Naive B cell (primary cell): ENCODE measurements around the gene PSMB7. TPM values are rescaled to one million over a fixed set of nuclear protein-coding genes. Genes with fewer than 3 reads are reported as not detected.
"Not testable (repeated sequence)": the region's sequence is repeated elsewhere in the genome, so short reads cannot be mapped to it uniquely, and the experiment has no call there.

Source experiments
- ATAC-seq, 2 donors: fragments of 150-1000 bp; cut with Tn5 transposase; 2 replicates each; pipeline ENCODE4 v1.10.0; 2021; ENCODE audit warnings: low read depth in 2 of 2, mild to moderate bottlenecking in 2 of 2, moderate library complexity in 2 of 2
- DNase-seq: peaks from one replicate; pipeline ENCODE4 v3.0.0; 2022
- H3K27ac Mint-ChIP-seq, 6 donors: one replicate each; pipeline ENCODE4 v1.8.0; 2020 to 2022; ENCODE audit warnings: mild to moderate bottlenecking in 6 of 6, mixed read lengths in 6 of 6, moderate library complexity in 5 of 6, inconsistent platforms in 2 of 6
- H3K27me3 Mint-ChIP-seq, 3 donors: one replicate each; pipeline ENCODE4 v1.8.0; 2021 to 2022; ENCODE audit warnings: mixed read lengths in 3 of 3, mild to moderate bottlenecking in 1 of 3
- H3K36me3 Mint-ChIP-seq, 2 donors: one replicate each; pipeline ENCODE4 v1.8.0; 2020 to 2022; ENCODE audit warnings: mixed read lengths in 2 of 2, inconsistent platforms in 1 of 2, mild to moderate bottlenecking in 1 of 2
- H3K4me1 Mint-ChIP-seq, 3 donors: one replicate each; pipeline ENCODE4 v1.8.0; 2020 to 2022; ENCODE audit warnings: mixed read lengths in 3 of 3, inconsistent platforms in 1 of 3, mild to moderate bottlenecking in 1 of 3, moderate library complexity in 1 of 3
- H3K4me3 Mint-ChIP-seq, 8 donors: one replicate each; pipeline ENCODE4 v1.8.0; 2020 to 2022; ENCODE audit warnings: mild to moderate bottlenecking in 8 of 8, mixed read lengths in 8 of 8, moderate library complexity in 8 of 8, inconsistent platforms in 2 of 8
- H3K9me3 Mint-ChIP-seq, 7 donors: one replicate each; pipeline ENCODE4 v1.8.0; 2020 to 2022; ENCODE audit warnings: mixed read lengths in 7 of 7, mild to moderate bottlenecking in 5 of 7, inconsistent platforms in 2 of 7, moderate library complexity in 1 of 7
- polyA plus RNA-seq, 6 donors: library from polyadenylated mRNA; unstranded; fragments of 300-500 nt; fragmentation: Illumina TruSeq; gene quantifications; one replicate each; pipeline ENCODE4 v1.2.3, GENCODE V29; 2021; ENCODE audit warnings: low read depth in 6 of 6

Gene PSMB7
- polyA plus RNA-seq, 6 donors from 2014 or later: 161 to 213 (median 179) TPM

DNA sequence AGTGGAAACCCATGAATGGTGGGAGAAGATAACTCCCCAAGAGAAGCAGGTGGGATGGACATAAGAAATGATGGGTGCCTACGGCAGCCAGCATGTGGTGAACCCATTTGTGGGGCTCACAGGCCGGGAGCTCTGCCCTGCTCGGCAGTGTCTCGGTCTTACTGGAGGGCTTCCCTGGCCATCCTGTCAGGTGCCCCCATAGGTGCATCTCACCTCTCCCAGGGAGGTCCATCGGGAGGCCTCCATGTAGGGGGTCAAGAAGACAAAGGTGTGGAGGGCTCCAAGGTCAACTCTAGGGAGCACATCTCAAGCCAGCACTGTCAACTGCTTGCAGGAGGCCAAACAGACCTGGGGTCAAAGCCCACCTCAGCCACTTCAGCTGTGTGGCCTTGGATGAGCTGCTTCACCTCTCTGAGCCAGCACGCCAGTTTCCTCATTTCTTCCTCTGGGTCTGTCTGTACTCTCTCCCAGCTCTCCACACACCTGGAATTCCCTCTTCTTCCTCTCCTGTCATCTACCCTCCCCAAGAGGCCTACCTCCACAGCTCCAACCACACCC is 24.5 kb upstream of the PSMB7 start:
- ATAC-seq: no peak
- no peak for DNase-seq
- peaks cover 0 to 5% (median 0%) of the 10 kb centered on the region in 3 donors for H3K4me1 Mint-ChIP-seq
- H3K9me3 Mint-ChIP-seq: peaks cover 0 to 32% (median 9%) of the 10 kb centered on the region in 7 donors
- H3K27me3 Mint-ChIP-seq: peaks cover 14 to 37% (median 26%) of the 10 kb centered on the region in 3 donors
- no peak overlapping the region for H3K4me3 Mint-ChIP-seq
- no peak overlapping the region for H3K27ac Mint-ChIP-seq
- H3K36me3 Mint-ChIP-seq: peaks cover 0 to 12% of the 10 kb centered on the region in 2 donors

DNA sequence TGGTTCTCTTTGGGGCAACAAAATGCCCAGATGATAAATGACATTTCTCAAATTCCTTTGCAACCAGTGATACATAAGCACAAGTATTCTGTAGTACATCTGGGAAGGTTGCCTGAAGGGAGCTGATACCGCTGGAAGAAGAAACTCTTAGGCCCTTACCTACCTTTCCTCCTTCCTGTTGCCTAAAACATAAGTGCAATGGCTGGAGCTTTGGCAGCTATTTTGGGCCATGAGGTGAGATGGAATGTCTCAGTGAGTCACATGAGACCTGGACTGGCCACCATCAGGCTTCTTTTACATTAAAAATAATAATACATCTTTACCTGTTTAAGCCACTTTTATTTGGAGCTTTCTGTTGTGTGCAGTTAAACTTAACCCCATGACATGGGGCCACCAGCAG is 23.8 kb upstream of the PSMB7 start:
- no peak overlapping the region for H3K27ac Mint-ChIP-seq
- ATAC-seq: no peak
- peaks cover 0 to 5% (median 0%) of the 10 kb centered on the region in 3 donors for H3K4me1 Mint-ChIP-seq
- H3K27me3 Mint-ChIP-seq: peaks cover 14 to 40% (median 26%) of the 10 kb centered on the region in 3 donors
- no peak overlapping the region for H3K4me3 Mint-ChIP-seq
- H3K9me3 Mint-ChIP-seq: peaks cover 0 to 32% (median 9%) of the 10 kb centered on the region in 7 donors
- peaks cover 0 to 12% of the 10 kb centered on the region in 2 donors for H3K36me3 Mint-ChIP-seq
- no peak for DNase-seq

DNA sequence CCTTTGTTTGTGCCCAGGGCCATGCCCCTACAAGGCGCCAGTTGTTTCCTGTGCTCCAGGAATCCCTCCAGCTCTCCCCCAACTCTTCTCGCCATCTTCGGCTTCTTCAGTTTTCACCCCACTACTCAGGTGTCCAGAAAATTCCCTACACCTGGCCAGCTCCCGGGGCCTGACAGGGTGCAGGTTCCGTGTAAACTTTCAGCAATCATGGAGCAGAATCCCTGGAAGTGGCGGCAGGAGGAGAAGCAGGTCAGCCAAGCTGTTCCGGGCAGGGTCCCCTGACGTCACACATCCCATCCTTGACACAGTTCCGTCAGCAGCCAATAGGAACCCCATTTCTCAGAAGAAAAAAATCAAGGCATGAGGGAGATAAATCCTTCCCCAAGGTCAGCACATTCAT is 22.8 kb upstream of the PSMB7 start:
- DNase-seq (no peak), ATAC-seq (no peak)
- no peak overlapping the region for H3K4me3 Mint-ChIP-seq
- H3K27ac Mint-ChIP-seq: peak overlapping the region in 1 of 6 donors; percentile 53
- peaks cover 0 to 5% (median 0%) of the 10 kb centered on the region in 3 donors for H3K4me1 Mint-ChIP-seq
- H3K36me3 Mint-ChIP-seq: peaks cover 0 to 12% of the 10 kb centered on the region in 2 donors
- H3K9me3 Mint-ChIP-seq: peaks cover 0 to 25% (median 9%) of the 10 kb centered on the region in 7 donors
- H3K27me3 Mint-ChIP-seq: peaks cover 8 to 41% (median 34%) of the 10 kb centered on the region in 3 donors

DNA sequence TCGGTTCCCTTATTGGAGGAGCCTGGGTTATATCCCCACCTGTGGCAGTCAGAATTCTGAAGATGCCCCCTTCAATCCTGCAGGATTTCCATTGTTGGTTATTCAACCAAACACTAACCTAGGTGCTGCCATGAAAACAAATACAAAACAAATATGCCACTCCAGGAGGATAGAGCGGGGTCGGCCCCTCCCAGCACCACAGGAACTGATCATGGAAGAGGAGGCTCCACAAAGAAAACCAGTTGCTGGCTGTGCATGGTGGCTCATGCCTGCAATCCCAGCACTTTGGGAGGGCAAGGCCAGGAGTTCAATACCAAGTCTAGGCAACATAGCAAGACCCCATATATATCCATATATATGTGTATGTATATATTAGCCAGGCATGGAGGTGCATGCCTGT is 21.8 kb upstream of the PSMB7 start:
- H3K9me3 Mint-ChIP-seq: peaks cover 0 to 15% (median 4%) of the 10 kb centered on the region in 7 donors
- peak overlapping the region in 1 of 8 donors; percentile 25 for H3K4me3 Mint-ChIP-seq
- H3K36me3 Mint-ChIP-seq: peaks cover 0 to 12% of the 10 kb centered on the region in 2 donors
- peaks cover 0 to 5% (median 0%) of the 10 kb centered on the region in 3 donors for H3K4me1 Mint-ChIP-seq
- peaks cover 8 to 51% (median 34%) of the 10 kb centered on the region in 3 donors for H3K27me3 Mint-ChIP-seq
- DNase-seq (no peak), ATAC-seq (no peak)
- H3K27ac Mint-ChIP-seq: no peak overlapping the region

DNA sequence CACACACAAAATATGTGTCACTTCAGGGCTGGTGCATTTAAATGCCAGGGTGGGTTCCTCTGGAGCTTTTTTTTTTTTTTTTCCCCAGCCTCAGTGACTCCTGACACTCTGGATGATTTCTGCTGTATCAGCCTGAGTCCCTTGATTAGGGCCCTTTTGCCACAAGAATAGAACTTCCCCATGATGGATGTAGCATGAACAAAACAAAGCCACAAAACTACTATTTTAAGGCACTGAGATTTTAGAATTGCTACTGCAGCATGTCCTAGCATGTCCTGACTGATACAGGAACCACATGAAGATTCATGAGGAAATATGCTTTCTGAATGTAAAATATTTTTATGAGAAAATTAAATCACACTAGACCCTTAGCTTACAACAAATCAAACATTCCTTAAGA is 21.1 kb upstream of the PSMB7 start:
- H3K4me3 Mint-ChIP-seq: no peak overlapping the region
- H3K27ac Mint-ChIP-seq: no peak overlapping the region
- peaks cover 0 to 12% of the 10 kb centered on the region in 2 donors for H3K36me3 Mint-ChIP-seq
- ATAC-seq (no peak), DNase-seq (no peak)
- H3K27me3 Mint-ChIP-seq: peaks cover 4 to 44% (median 28%) of the 10 kb centered on the region in 3 donors
- peaks cover 0 to 10% (median 4%) of the 10 kb centered on the region in 7 donors for H3K9me3 Mint-ChIP-seq
- peaks cover 0 to under 1% (median 0%) of the 10 kb centered on the region in 3 donors for H3K4me1 Mint-ChIP-seq

DNA sequence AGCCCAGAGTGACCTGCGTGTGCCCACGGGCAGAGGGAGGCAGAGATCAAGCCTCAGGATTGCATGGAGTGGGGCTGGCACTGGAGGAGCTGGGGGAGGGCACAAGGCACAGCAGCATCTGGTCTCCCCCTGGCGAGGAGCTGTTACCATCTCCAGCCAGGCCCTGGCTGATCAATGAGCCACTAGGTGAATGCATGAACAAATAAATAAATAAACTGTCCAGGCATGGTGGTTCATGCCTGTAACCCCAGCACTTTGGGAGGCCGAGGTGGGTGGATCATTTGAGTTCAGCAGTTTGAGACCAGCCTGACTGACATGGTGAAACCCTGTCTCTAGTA is 14.3 kb upstream of the PSMB7 start:
- DNase-seq: no peak
- no peaks in the 10 kb centered on the region for H3K4me1 Mint-ChIP-seq
- no peak for ATAC-seq
- no peaks in the 10 kb centered on the region for H3K9me3 Mint-ChIP-seq
- no peak overlapping the region for H3K4me3 Mint-ChIP-seq
- H3K27me3 Mint-ChIP-seq: peaks cover 8 to 26% (median 20%) of the 10 kb centered on the region in 3 donors
- H3K36me3 Mint-ChIP-seq: no peaks in the 10 kb centered on the region
- H3K27ac Mint-ChIP-seq: no peak overlapping the region

DNA sequence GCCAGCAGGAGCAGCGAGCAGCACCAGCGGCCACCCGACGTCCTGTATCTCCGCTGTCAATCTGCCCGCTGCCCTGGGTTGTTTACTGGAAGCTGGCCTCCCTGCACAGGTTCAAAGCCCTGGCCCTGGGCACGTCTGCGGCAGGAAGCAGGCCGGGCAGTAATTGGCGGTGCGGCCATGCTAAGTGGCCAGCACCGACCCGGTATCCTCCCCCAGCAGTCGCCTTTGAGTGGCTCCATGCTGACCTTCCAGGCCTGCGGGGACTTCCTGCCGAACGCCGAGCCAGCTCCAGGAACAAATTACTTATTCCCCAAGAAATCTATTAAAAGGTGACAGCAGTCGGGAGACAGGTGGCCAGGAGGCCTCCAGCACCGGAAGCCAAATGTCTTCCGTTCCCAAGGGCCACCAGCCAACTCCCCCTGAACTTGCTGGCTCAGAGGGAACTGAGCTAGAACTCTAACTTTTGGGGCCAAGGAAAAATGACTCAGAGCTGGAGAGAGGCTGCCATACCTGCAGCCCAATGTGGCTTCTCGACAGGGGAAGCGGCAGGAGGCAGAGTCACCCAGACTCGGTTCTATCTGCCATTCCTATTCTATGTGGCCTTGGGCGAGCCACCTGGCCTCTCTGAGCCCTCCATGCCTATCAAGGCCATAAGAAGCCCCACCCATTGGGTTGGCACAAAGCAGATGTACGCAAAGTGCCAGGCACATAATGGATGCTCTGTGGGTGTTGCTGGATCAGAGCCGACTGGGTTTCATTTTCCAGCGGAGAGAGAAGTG is 13.7 kb upstream of the PSMB7 start:
- H3K27me3 Mint-ChIP-seq: peaks cover 8 to 29% (median 20%) of the 10 kb centered on the region in 3 donors
- no peak overlapping the region for H3K4me3 Mint-ChIP-seq
- H3K27ac Mint-ChIP-seq: no peak overlapping the region
- H3K4me1 Mint-ChIP-seq: no peaks in the 10 kb centered on the region
- H3K9me3 Mint-ChIP-seq: no peaks in the 10 kb centered on the region
- H3K36me3 Mint-ChIP-seq: no peaks in the 10 kb centered on the region
- ATAC-seq: no peak
- DNase-seq: no peak

DNA sequence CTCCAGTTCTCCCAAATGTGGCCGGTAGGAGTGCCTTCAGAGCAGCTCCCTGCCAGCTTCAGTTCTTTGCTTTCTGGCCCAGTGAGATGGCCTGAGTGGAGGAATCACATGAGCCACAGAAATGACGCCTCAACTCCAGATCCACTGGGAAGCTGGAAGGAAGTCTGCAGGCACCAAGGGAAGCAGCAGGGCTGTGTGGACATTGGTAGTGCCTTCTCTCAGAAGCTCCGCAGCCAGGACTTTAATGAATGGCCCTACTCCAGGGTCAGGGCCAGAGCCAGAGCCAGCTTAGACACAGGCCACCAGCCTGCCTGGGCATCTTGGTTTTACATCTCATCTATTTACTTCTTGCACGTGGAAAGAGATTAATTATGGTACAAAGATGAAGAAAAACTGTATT is 12.0 kb upstream of the PSMB7 start:
- H3K9me3 Mint-ChIP-seq: no peaks in the 10 kb centered on the region
- H3K27ac Mint-ChIP-seq: no peak overlapping the region
- H3K4me3 Mint-ChIP-seq: no peak overlapping the region
- ATAC-seq (no peak), DNase-seq (no peak)
- H3K36me3 Mint-ChIP-seq: no peaks in the 10 kb centered on the region
- peaks cover 4 to 32% (median 19%) of the 10 kb centered on the region in 3 donors for H3K27me3 Mint-ChIP-seq
- no peaks in the 10 kb centered on the region for H3K4me1 Mint-ChIP-seq

DNA sequence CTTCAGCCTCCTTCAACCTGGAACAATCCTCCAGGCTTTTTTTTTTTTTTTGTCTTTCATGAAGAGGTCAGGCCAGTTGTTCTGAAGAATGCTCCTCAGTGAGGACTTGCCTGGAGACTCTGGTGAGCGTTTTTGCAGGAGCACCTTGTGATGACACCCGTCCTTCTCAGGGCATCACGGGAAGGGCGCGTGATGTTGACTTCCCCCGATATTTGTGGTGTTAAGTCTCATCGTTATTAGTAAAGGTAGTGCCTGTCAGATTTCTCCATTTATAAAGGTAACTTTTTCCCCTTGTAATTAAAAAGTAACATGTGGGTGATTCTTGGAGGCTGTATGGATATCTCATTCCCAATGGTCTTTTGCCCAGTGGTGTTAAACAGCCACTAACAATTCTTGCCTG is 11.1 kb upstream of the PSMB7 start:
- DNase-seq (no peak), ATAC-seq (no peak)
- H3K27me3 Mint-ChIP-seq: peaks cover 4 to 32% (median 25%) of the 10 kb centered on the region in 3 donors
- no peak overlapping the region for H3K4me3 Mint-ChIP-seq
- H3K4me1 Mint-ChIP-seq: no peaks in the 10 kb centered on the region
- H3K9me3 Mint-ChIP-seq: no peaks in the 10 kb centered on the region
- no peak overlapping the region for H3K27ac Mint-ChIP-seq
- no peaks in the 10 kb centered on the region for H3K36me3 Mint-ChIP-seq

DNA sequence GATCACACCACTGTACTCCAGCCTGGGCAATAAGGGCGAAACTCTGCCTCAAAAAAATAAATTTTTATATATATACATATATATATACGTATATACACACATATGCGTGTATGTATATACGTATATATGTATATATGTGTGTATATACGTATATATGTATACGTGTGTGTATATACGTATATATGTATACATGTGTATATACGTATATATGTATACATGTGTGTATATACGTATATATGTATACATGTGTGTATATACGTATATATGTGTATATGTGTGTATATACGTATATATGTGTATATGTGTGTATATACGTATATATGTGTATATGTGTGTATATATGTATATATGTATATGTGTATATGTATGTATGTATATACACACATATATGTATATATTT is 10.5 kb upstream of the PSMB7 start:
- not testable (repeated sequence) for H3K36me3 Mint-ChIP-seq, H3K4me3 Mint-ChIP-seq, H3K9me3 Mint-ChIP-seq, ATAC-seq, H3K4me1 Mint-ChIP-seq, DNase-seq, H3K27ac Mint-ChIP-seq
- peaks cover 4 to 32% (median 25%) of the 10 kb centered on the region in 3 donors for H3K27me3 Mint-ChIP-seq

DNA sequence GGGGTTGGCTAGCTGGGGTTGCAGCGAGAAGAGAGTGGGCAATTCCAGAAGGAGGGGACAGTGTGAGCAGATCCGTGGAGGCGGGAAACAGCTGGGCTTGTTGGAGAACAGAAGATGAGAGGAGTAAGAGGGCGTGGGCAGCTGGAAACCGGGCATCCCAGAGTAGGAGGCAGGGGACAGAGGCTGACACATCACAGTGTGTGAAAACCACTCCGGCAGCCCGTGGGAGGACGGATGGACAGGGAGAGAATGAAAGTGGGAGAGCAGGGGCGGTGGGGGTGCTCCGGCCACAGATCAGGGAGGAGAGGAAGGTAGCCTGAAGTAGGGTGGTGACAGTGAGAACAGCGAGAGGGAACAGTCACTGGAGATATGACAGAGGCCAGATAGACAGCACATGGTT is 8.3 kb upstream of the PSMB7 start:
- H3K27ac Mint-ChIP-seq: peak overlapping the region in 1 of 6 donors; percentile 82
- H3K4me1 Mint-ChIP-seq: peaks cover 7 to 16% (median 10%) of the 10 kb centered on the region in 3 donors
- no peak for ATAC-seq
- peaks cover 4 to 25% (median 23%) of the 10 kb centered on the region in 3 donors for H3K27me3 Mint-ChIP-seq
- H3K36me3 Mint-ChIP-seq: no peaks in the 10 kb centered on the region
- H3K9me3 Mint-ChIP-seq: no peaks in the 10 kb centered on the region
- no peak for DNase-seq
- no peak overlapping the region for H3K4me3 Mint-ChIP-seq

DNA sequence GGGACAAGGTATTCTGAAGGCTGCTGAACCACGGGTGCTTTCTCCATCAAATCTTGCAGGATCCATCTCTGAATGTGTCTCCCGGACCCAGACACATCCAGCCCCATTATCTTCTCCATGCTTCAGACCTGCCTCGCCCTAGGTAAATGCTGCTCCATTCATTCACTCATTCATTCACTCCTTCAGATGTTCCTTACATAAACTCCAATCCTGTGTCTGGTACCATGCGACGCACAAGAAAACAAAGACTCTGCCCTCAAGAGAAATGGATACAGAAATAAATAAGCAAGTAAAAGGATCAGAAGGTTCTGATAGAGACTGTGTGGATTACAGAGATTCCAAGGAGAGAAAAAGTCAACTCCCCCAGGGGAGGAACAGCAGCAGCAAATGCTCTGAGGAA is 7.9 kb upstream of the PSMB7 start:
- Mint-ChIP-seq H3K4me3 (no peak overlapping the region), H3K9me3 (no peaks in the 10 kb centered on the region), H3K4me1 (peaks cover 8 to 18% (median 10%) of the 10 kb centered on the region in 3 donors), H3K27ac (no peak overlapping the region), H3K36me3 (no peaks in the 10 kb centered on the region), H3K27me3 (peaks cover 4 to 25% (median 23%) of the 10 kb centered on the region in 3 donors)
- DNase-seq (no peak), ATAC-seq (no peak)

DNA sequence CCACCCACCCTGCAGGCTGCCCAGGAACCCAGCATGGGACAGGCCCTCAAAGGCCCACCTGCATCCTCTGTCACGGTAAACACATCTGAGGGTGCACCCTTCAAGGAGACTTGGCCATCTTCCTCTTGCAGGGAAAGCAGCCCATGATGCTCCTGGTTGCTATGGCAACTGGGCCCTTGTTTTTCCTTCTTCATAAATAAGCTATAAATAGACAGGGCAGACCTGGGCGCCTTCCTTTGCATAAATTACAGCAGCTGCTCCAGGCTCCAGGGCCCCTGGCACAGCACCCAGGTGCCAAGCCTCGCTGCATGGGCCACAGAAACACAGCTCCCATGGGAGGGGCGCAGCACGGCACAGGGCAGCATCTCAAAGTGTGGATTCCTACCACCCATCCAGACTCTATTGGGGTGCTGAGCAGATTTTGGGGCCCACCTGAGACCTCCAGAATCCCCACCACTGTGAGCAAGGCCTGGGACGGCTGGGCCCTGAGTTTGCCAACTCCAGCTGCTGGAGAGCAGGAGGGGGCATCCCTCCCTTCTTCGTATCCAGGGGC is 5.8 kb upstream of the PSMB7 start:
- no peaks in the 10 kb centered on the region for H3K36me3 Mint-ChIP-seq
- H3K4me1 Mint-ChIP-seq: peaks cover 10 to 18% (median 10%) of the 10 kb centered on the region in 3 donors
- peaks cover 0 to 25% (median 14%) of the 10 kb centered on the region in 3 donors for H3K27me3 Mint-ChIP-seq
- DNase-seq (no peak), ATAC-seq (peak; percentile 12 to 18)
- no peaks in the 10 kb centered on the region for H3K9me3 Mint-ChIP-seq
- no peak overlapping the region for H3K4me3 Mint-ChIP-seq
- H3K27ac Mint-ChIP-seq: no peak overlapping the region
